ENCODE results near the gene SYT3.

GRCh38 chr19:50629801-50630200 lies 9.9 kb downstream of the SYT3 start:
- no peak for TF ChIP-seq CTCF (IDR thresholded peaks at IDR 0.05 in 4 of 5, conservative IDR thresholded peaks at IDR 0.05 in 1 of 5)
- no peak for TF ChIP-seq POLR2A (IDR thresholded peaks at IDR 0.05)

Data from gastrocnemius medialis (tissue), 4 donors.